Parathyroid adenoma (tissue), 2 donors: Measurements from ENCODE around the gene AMN1.
A peak's percentile ranks its signal among the peaks of the same experiment; 100 is the strongest.
"Not testable (repeated sequence)": the region's sequence is repeated elsewhere in the genome, so short reads cannot be mapped to it uniquely, and the experiment has no call there.

Experiments
- H2AFZ ChIP-seq: fragments of 300-600 bp; sonication (generic); one replicate; pipeline ENCODE4 v1.7.0; 2017; ENCODE audit warnings: antibody characterized with exemption, mild to moderate bottlenecking
- H3K27ac ChIP-seq: fragments of 300-600 bp; sonication (generic); one replicate; pipeline ENCODE4 v1.7.0; 2017
- H3K27me3 ChIP-seq: fragments of 300-600 bp; sonication (generic); one replicate; pipeline ENCODE4 v1.7.0; 2017; ENCODE audit warnings: low read length; ENCODE audit not compliant: control insufficient read depth, insufficient read depth
- H3K36me3 ChIP-seq: fragments of 300-600 bp; sonication (generic); one replicate; pipeline ENCODE4 v1.7.0; 2017; ENCODE audit warnings: low read length; ENCODE audit not compliant: control insufficient read depth, insufficient read depth
- H3K4me1 ChIP-seq: fragments of 300-600 bp; sonication (generic); one replicate; pipeline ENCODE4 v1.7.0; 2017; ENCODE audit warnings: control low read depth
- H3K4me2 ChIP-seq: fragments of 300-600 bp; sonication (generic); one replicate; pipeline ENCODE4 v1.7.0; 2017; ENCODE audit warnings: low read length
- H3K4me3 ChIP-seq: fragments of 300-600 bp; sonication (generic); one replicate; pipeline ENCODE4 v1.7.0; 2017; ENCODE audit warnings: low read depth, low read length
- H3K79me2 ChIP-seq: fragments of 300-600 bp; sonication (generic); one replicate; pipeline ENCODE4 v1.7.0; 2017; ENCODE audit warnings: control low read depth
- H3K9ac ChIP-seq: fragments of 300-600 bp; sonication (generic); one replicate; pipeline ENCODE4 v1.7.0; 2017; ENCODE audit warnings: mild to moderate bottlenecking
- H3K9me3 ChIP-seq: fragments of 300-600 bp; sonication (generic); one replicate; pipeline ENCODE4 v1.7.0; 2017; ENCODE audit warnings: low read length; ENCODE audit not compliant: control insufficient read depth
- CTCF ChIP-seq: fragments of 300-600 bp; sonication (generic); IDR thresholded peaks from one replicate; pipeline ENCODE4 v1.7.0; 2017; ENCODE audit warnings: antibody characterized with exemption, mild to moderate bottlenecking
- donor health status: primary hyperparathyroidism.

Gene AMN1

GRCh38 chr12:31722580-31722979, 6.2 kb downstream of the AMN1 start:
- TF ChIP-seq CTCF: no peak
- H3K79me2 ChIP-seq: no peaks in the 10 kb centered on the region
- H3K4me1 ChIP-seq: peaks cover 11% of the 10 kb centered on the region

DNA sequence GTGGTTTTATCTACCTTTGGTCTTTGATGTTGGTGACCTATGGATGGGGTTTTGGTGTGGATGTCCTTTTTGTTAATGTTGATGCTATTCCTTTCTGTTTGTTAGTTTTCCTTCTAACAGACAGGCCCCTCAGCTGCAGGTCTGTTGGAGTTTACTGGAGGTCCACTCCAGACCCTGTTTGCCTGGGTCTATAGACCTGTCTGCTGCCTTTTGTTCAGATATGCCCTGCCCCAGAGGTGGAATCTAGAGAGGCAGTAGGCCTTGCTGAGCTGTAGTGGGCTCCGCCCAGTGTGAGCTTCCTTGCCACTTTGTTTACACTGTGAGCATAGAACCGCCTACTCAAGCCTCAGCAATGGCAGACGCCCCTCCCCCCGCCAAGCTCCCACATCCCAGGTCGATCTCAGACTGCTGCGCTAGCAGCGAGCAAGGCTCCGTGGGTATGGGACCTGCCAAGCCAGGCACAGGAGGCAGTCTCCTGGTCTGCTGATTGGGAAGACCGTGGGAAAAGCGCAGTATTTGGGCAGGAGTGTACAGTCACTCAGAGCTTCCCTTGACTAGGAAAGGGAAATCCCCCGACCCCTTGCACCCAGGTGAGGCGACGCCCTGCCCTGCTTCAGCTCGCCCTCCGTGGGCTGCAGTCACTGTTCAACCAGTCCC, 10.2 kb downstream of the AMN1 start:
- not testable (repeated sequence) for H3K4me2 ChIP-seq, H3K27me3 ChIP-seq, H3K36me3 ChIP-seq, H3K9ac ChIP-seq, H3K79me2 ChIP-seq, H2AFZ ChIP-seq, H3K27ac ChIP-seq, H3K9me3 ChIP-seq, H3K4me3 ChIP-seq
- peaks cover 12% of the 10 kb centered on the region for H3K4me1 ChIP-seq

More at GRCh38 chr12:31722580-31722979, 6.2 kb downstream of the AMN1 start:
- H3K4me2 ChIP-seq: no peak overlapping the region
- H3K9me3 ChIP-seq: no peaks in the 10 kb centered on the region
- no peaks in the 10 kb centered on the region for H3K36me3 ChIP-seq
- no peak overlapping the region for H3K4me3 ChIP-seq
- H3K27ac ChIP-seq: peak overlapping the region; percentile 4
- H3K9ac ChIP-seq: no peak overlapping the region
- no peaks in the 10 kb centered on the region for H3K27me3 ChIP-seq
- H2AFZ ChIP-seq: peak overlapping the region; percentile 45

DNA sequence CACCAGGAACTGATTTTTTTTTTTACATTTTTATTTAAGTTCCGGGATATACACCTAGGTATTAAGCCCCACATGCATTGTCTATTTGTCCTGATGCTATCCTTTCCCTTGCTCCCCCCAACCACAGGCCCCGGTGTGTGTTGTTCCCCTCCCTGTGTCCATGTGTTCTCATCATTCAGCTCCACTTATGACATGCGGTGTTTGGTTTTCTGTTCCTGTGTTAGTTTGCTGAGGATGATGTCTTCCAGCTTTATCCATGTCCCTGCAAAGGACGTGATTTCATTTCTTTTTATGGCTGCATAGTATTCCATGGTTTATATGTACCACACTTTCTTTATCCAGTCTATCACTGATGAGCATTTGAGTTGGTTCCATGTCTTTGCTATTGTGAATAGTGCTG, 11.8 kb downstream of the AMN1 start:
- H3K79me2 ChIP-seq, H3K36me3 ChIP-seq, H3K4me3 ChIP-seq, H3K4me2 ChIP-seq, H2AFZ ChIP-seq, H3K9ac ChIP-seq, H3K27ac ChIP-seq, H3K9me3 ChIP-seq, H3K27me3 ChIP-seq: not testable (repeated sequence)
- peaks cover 10% of the 10 kb centered on the region for H3K4me1 ChIP-seq

GRCh38 chr12:31715283-31715825, 13.5 kb downstream of the AMN1 start:
- peak overlapping the region; percentile 68 for H3K27ac ChIP-seq
- no peak for TF ChIP-seq CTCF
- peaks cover 3% of the 10 kb centered on the region for H3K4me1 ChIP-seq
- H3K79me2 ChIP-seq: no peaks in the 10 kb centered on the region
- H3K36me3 ChIP-seq: no peaks in the 10 kb centered on the region
- no peak overlapping the region for H3K4me2 ChIP-seq
- no peaks in the 10 kb centered on the region for H3K9me3 ChIP-seq
- H3K9ac ChIP-seq: no peak overlapping the region
- peak overlapping the region; percentile 71 for H2AFZ ChIP-seq
- no peak overlapping the region for H3K4me3 ChIP-seq
- no peaks in the 10 kb centered on the region for H3K27me3 ChIP-seq

DNA sequence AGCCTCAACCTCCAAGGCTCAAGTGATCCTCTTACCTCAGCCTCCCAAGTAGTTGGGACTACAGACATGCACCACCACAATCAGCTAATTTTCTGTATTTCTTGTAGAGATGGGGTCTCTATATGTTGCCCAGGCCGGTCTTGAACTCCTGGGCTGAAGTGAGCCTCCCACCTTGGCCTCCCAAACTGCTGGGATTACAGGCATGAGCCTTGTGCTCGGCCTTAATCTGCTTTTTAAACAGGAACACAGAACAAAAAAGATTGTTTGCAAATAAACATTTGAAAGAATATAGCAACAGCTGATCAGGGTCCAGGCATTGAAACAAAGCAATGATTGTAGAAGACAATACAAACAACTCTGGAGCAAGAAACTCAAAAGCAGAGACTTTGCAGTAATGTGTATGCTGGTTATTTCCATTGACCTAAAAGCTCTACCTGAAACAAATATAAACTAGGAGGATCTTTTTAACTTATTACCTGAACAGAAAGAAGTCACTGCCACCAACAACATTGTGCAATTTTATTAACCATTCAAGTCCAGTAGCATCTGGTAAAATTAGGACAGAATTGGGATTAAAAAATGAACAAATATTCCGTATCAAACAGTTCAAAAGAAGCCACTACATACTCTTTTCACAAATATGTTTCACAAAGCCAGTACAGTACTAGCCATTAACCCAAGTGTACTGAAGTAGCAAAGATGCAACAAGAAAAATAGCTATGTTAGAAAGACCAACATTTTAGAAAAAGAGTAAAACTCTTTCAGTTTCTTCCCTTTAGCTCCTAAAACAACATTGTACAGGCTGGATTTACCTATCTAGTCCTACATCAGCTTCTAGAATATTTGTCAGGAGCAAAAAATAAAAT, 14.2 kb downstream of the AMN1 start:
- Histone ChIP-seq H3K9me3 (no peaks in the 10 kb centered on the region), H2AFZ (peak overlapping the region; percentile 71), H3K36me3 (no peaks in the 10 kb centered on the region), H3K27me3 (no peaks in the 10 kb centered on the region), H3K4me3 (no peak overlapping the region), H3K27ac (peak overlapping the region; percentile 68), H3K4me1 (peaks cover 3% of the 10 kb centered on the region), H3K79me2 (no peaks in the 10 kb centered on the region), H3K9ac (no peak overlapping the region), H3K4me2 (no peak overlapping the region)
- TF ChIP-seq CTCF: no peak
